Panc1 (cell line): ENCODE results near the gene PNPLA2. TPM values are rescaled to one million over a fixed set of nuclear protein-coding genes. Genes with fewer than 3 reads are reported as not detected.

ENCODE experiments used
- ATAC-seq: fragments of 200-7000 bp; cut with Tn5 transposase; 2 replicates; pipeline ENCODE4 v1.9.1; 2020; ENCODE audit warnings: mild to moderate bottlenecking, moderate library complexity
- BruUV-seq: library from RNA; stranded (reverse); fragments of 400-500 nt; replicated peaks from 2 replicates; lab custom pipeline; 2021; lab: Mats Ljungman, UMichigan
- CTCF ChIA-PET: fragments of 300-600 bp; sonication (Branson Sonifier 250); formaldehyde crosslinking; loops from one replicate; lab custom pipeline; 2022; ENCODE audit warnings: antibody characterized with exemption; lab: Charles Lee
- POLR2A ChIA-PET: fragments of 300-600 bp; sonication (Branson Sonifier 250); formaldehyde crosslinking; loops from one replicate; lab custom pipeline; 2022; ENCODE audit warnings: antibody characterized with exemption; lab: Charles Lee
- DNase-seq: peaks from one replicate; pipeline ENCODE4 v3.0.0-alpha.2; 2010; ENCODE audit warnings: low read depth, low spot score
- H3K27ac ChIP-seq: 2 replicates; pipeline ENCODE4 v1.5.1; 2011; ENCODE audit warnings: mild to moderate bottlenecking, low read length, inconsistent platforms
- H3K27me3 ChIP-seq: fragments of 200-500 bp; sonication (Bioruptor generic); 2 replicates; pipeline ENCODE4 v1.6.0; 2014; ENCODE audit warnings: low read length, inconsistent platforms; ENCODE audit not compliant: control insufficient read depth, insufficient read depth
- H3K36me3 ChIP-seq: fragments of 200-500 bp; sonication (Bioruptor generic); 2 replicates; pipeline ENCODE4 v1.5.1; 2014; ENCODE audit warnings: inconsistent platforms, mild to moderate bottlenecking, low read length, moderate library complexity; ENCODE audit not compliant: control insufficient read depth, insufficient read depth
- H3K4me1 ChIP-seq: 2 replicates; pipeline ENCODE4 v1.5.1; 2011; ENCODE audit warnings: inconsistent platforms, mild to moderate bottlenecking, low read length, moderate library complexity; ENCODE audit not compliant: control insufficient read depth, insufficient read depth
- H3K4me3 ChIP-seq, 2 experiments: 2 replicates each; pipeline ENCODE4 v1.5.1; 2011 to 2012; ENCODE audit warnings: low read depth in 2 of 2, low read length in 2 of 2, mild to moderate bottlenecking in 2 of 2, inconsistent platforms in 1 of 2, moderate library complexity in 1 of 2
- H3K9me3 ChIP-seq: fragments of 200-500 bp; sonication (Bioruptor generic); 2 replicates; pipeline ENCODE4 v1.5.1; 2014; ENCODE audit warnings: low read depth, mild to moderate bottlenecking, inconsistent platforms, low read length, moderate library complexity; ENCODE audit not compliant: control insufficient read depth, insufficient read depth
- CTCF ChIP-seq: fragments of 450-650 bp; IDR thresholded peaks from 2 replicates; pipeline ENCODE4 v1.5.1; 2017; ENCODE audit warnings: mild to moderate bottlenecking
- POLR2AphosphoS5 ChIP-seq: IDR thresholded peaks from 2 replicates; pipeline ENCODE4 v1.6.1; 2012; ENCODE audit warnings: mild to moderate bottlenecking, low read depth, low read length, moderate library complexity
- SIN3A ChIP-seq: IDR thresholded peaks from 2 replicates; pipeline ENCODE4 v1.6.1; 2012; ENCODE audit warnings: low read depth, mild to moderate bottlenecking, low read length, moderate library complexity, borderline replicate concordance; ENCODE audit not compliant: insufficient read depth
- TCF7L2 ChIP-seq: IDR thresholded peaks from 2 replicates; pipeline ENCODE4 v1.6.1; 2011; ENCODE audit warnings: mild to moderate bottlenecking, low read depth, low read length, inconsistent platforms
- in situ Hi-C: cut with HindIII; loops from 2 replicates; pipeline ENCODE4 v1.10.0; 2016; ENCODE audit warnings: low sequenced_read_pairs, low pct_unique_long_range_greater_than_20kb
- intact Hi-C: fragments of 100-400 bp; cut with micrococcal nuclease; formaldehyde crosslinking; loops from one replicate; pipeline ENCODE4 v1.10.0; 2022; ENCODE audit not compliant: unreplicated experiment
- total RNA-seq: library from RNA; stranded (reverse); gene quantifications from one replicate; pipeline ENCODE4 v1.2.1, GENCODE V29; 2021; ENCODE audit not compliant: unreplicated experiment
- TF ChIP-seq, protein P1 (sequence below), 2 experiments: IDR thresholded peaks; 2 replicates each; pipeline ENCODE4 v1.6.1; 2011 to 2012; ENCODE audit warnings: low read depth in 2 of 2, control low read depth in 1 of 2, low read length in 1 of 2, mild to moderate bottlenecking in 1 of 2, moderate library complexity in 1 of 2; ENCODE audit not compliant: insufficient read depth in 1 of 2

The PNPLA2 gene
- total RNA-seq, 1 experiment from 2014 or later: 244 TPM

GRCh38 chr11:841981-842369 is 23.3 kb downstream of the PNPLA2 start:
- ATAC-seq: no peak
- H3K36me3 ChIP-seq: no peaks in the 10 kb centered on the region; the same call in 1 of the 2 replicates
- ChIA-PET CTCF (no interaction called here), POLR2A (interaction anchor here (1.2 kb wide), 1 partner anchor 32 kb away, joined by 6 read pairs; the partner anchor contains the start of gene RPLP2)
- TSS peak; percentile 93 for BruUV-seq
- peak overlapping the region; percentile 92 for H3K27ac ChIP-seq
- H3K4me3 ChIP-seq: peak overlapping the region; percentile 85 to 96
- H3K27me3 ChIP-seq: no peaks in the 10 kb centered on the region
- no peak for DNase-seq
- in situ Hi-C loops: no loop called here
- H3K9me3 ChIP-seq: no peaks in the 10 kb centered on the region
- intact Hi-C loops: no loop called here
- no peak for TF ChIP-seq SIN3A
- no peak for TF ChIP-seq CTCF
- TF ChIP-seq, protein P1, sequence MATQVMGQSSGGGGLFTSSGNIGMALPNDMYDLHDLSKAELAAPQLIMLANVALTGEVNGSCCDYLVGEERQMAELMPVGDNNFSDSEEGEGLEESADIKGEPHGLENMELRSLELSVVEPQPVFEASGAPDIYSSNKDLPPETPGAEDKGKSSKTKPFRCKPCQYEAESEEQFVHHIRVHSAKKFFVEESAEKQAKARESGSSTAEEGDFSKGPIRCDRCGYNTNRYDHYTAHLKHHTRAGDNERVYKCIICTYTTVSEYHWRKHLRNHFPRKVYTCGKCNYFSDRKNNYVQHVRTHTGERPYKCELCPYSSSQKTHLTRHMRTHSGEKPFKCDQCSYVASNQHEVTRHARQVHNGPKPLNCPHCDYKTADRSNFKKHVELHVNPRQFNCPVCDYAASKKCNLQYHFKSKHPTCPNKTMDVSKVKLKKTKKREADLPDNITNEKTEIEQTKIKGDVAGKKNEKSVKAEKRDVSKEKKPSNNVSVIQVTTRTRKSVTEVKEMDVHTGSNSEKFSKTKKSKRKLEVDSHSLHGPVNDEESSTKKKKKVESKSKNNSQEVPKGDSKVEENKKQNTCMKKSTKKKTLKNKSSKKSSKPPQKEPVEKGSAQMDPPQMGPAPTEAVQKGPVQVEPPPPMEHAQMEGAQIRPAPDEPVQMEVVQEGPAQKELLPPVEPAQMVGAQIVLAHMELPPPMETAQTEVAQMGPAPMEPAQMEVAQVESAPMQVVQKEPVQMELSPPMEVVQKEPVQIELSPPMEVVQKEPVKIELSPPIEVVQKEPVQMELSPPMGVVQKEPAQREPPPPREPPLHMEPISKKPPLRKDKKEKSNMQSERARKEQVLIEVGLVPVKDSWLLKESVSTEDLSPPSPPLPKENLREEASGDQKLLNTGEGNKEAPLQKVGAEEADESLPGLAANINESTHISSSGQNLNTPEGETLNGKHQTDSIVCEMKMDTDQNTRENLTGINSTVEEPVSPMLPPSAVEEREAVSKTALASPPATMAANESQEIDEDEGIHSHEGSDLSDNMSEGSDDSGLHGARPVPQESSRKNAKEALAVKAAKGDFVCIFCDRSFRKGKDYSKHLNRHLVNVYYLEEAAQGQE (IDR thresholded peaks at IDR 0.05; ENCODE audit: insufficient read depth in 1 of 2, low read depth in 2 of 2, low read length in 1 of 2): no peak
- no peak for TF ChIP-seq POLR2AphosphoS5
- TF ChIP-seq TCF7L2: no peak
- H3K4me1 ChIP-seq: peaks cover 73% of the 10 kb centered on the region

DNA sequence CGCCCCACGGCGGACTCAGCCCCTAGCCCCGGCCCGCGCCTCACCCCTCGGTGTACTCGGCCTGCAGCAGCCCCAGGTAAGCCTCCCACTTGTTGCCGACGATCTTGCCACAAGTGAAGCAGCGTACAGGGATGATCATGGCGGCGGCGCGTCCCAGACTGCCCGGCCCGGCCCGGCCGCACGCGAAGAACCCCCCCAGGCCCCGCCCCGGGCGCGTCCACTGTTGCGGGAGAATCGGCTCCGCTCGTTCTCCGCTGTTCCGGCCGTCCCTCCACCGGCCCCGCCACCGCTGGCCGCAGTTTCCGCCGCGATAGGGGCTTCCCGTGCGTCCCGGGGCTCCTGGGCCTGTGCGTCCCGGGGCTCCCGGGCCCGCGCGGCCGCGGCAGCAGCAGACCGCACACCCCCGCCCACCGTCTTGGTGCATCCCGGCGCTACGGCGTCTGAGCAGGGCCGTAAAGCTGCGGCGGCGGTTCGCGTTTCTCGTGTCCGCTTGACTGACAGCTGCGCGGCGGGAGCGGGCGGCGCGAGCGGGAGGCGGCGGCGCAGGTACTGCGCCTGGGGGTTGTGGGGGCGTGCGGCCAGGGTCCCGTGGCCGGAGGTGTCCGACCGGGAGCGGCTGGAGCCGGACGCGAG is 23.8 kb downstream of the PNPLA2 start, which contains the start of the genes POLR2L and TSPAN4:
POLR2L (minus strand) TSS at position 160 of the 633 bp plus-strand sequence; CDS start at position 139, 21 bp downstream.
TSPAN4 (plus strand) TSS at position 483 of the 633 bp plus-strand sequence. CDS start 7,453 bp downstream, outside the sequence.
- Histone ChIP-seq H3K4me1 (peaks cover 71% of the 10 kb centered on the region), H3K4me3 (peak within 1 kb of the TSS; percentile 85 to 96), H3K27ac (peak within 1 kb of the TSS; percentile 97), H3K9me3 (no peaks in the 10 kb centered on the region), H3K27me3 (no peaks in the 10 kb centered on the region), H3K36me3 (no peaks in the 10 kb centered on the region; the same call in 1 of the 2 replicates)
- ChIA-PET POLR2A (interaction anchor here (0.7 kb wide), 1 partner anchor 208 kb away, joined by 3 read pairs; no protein-coding TSS in a partner anchor), CTCF (no interaction called here)
- in situ Hi-C loops (no loop called here), intact Hi-C loops (no loop called here)
- DNase-seq: no peak
- peak; percentile 95 for TF ChIP-seq SIN3A
- TF ChIP-seq CTCF: no peak
- TF ChIP-seq, protein P1 (IDR thresholded peaks at IDR 0.05; ENCODE audit: insufficient read depth in 1 of 2, low read depth in 2 of 2, low read length in 1 of 2): no peak
- TF ChIP-seq POLR2AphosphoS5: peak; percentile 99
- peak; percentile 72; the same call in 1 of the 2 replicates for TF ChIP-seq TCF7L2
- BruUV-seq: no TSS peak
- peak; percentile 16 for ATAC-seq
